GM12874 (cell line): ENCODE data around the gene RINT1.
A peak's percentile ranks its signal among the peaks of the same experiment; 100 is the strongest.

Experiments used
- CTCF ChIP-seq: IDR thresholded peaks from 2 replicates; pipeline ENCODE4 v1.5.1; 2011; ENCODE audit warnings: low read depth, mild to moderate bottlenecking, control low read depth, low read length, moderate library complexity; ENCODE audit not compliant: insufficient read depth

Gene RINT1

GRCh38 chr7:105583061-105583460 lies 51.1 kb downstream of the RINT1 start:
- TF ChIP-seq CTCF: no peak

- TF ChIP-seq CTCF: no peak
Measured at GRCh38 chr7:105584165-105584564, 52.2 kb downstream of the RINT1 start.

- no peak for TF ChIP-seq CTCF
Measured at GRCh38 chr7:105585850-105586500, 54.0 kb downstream of the RINT1 start.

- no peak for TF ChIP-seq CTCF
Measured at GRCh38 chr7:105587909-105588635, 56.1 kb downstream of the RINT1 start.

- TF ChIP-seq CTCF: peak; percentile 65
Measured at GRCh38 chr7:105589356-105590077, 57.5 kb downstream of the RINT1 start.

GRCh38 chr7:105590793-105591192 lies 58.8 kb downstream of the RINT1 start:
- no peak for TF ChIP-seq CTCF

- TF ChIP-seq CTCF: no peak
Measured at GRCh38 chr7:105591522-105591921, 59.5 kb downstream of the RINT1 start.
